HEK293T (cell line): Measurements from ENCODE around the gene STAB2.

Source experiments
- CTCF ChIA-PET: fragments of 350-600 bp; formaldehyde crosslinking; extraction: SDS; loops from one replicate; lab custom pipeline; 2021; ENCODE audit warnings: antibody characterized with exemption, inconsistent platforms; lab: Yijun Ruan, JAX
- POLR2A ChIA-PET: fragments of 350-600 bp; formaldehyde crosslinking; extraction: SDS; loops from one replicate; lab custom pipeline; 2020; ENCODE audit warnings: antibody characterized with exemption, inconsistent platforms; lab: Yijun Ruan, JAX
- DNase-seq: peaks from one replicate; pipeline ENCODE4 v3.0.0; 2012; ENCODE audit warnings: mixed read lengths; ENCODE audit errors: extremely low spot score
- ARNT ChIP-seq: fragments of 450-650 bp; IDR thresholded peaks from 2 replicates; pipeline ENCODE4 v1.6.1; 2017; ENCODE audit warnings: mild to moderate bottlenecking
- BHLHE40 ChIP-seq: fragments of 450-650 bp; IDR thresholded peaks from 2 replicates; pipeline ENCODE4 v1.6.1; 2016; ENCODE audit warnings: mild to moderate bottlenecking, moderate library complexity, borderline replicate concordance
- CTBP1 ChIP-seq: fragments of 450-650 bp; IDR thresholded peaks from 2 replicates; pipeline ENCODE4 v1.6.1; 2016; ENCODE audit warnings: borderline replicate concordance
- ELF4 ChIP-seq: fragments of 450-650 bp; IDR thresholded peaks from 2 replicates; pipeline ENCODE4 v1.6.1; 2017; ENCODE audit warnings: antibody characterized with exemption
- FOXA1 ChIP-seq: fragments of 450-650 bp; IDR thresholded peaks from 2 replicates; pipeline ENCODE4 v1.6.1; 2016; ENCODE audit warnings: mild to moderate bottlenecking
- FOXK2 ChIP-seq: fragments of 450-650 bp; IDR thresholded peaks from 2 replicates; pipeline ENCODE4 v1.6.1; 2016; ENCODE audit warnings: mild to moderate bottlenecking
- FOXM1 ChIP-seq: fragments of 450-650 bp; IDR thresholded peaks from 2 replicates; pipeline ENCODE4 v1.6.1; 2017; ENCODE audit warnings: mild to moderate bottlenecking, borderline replicate concordance
- HDGF ChIP-seq: fragments of 450-650 bp; IDR thresholded peaks from 2 replicates; pipeline ENCODE4 v1.6.1; 2017; ENCODE audit warnings: antibody characterized with exemption, borderline replicate concordance
- L3MBTL2 ChIP-seq: fragments of 450-650 bp; conservative IDR thresholded peaks from 2 replicates; pipeline ENCODE4 v1.6.1; 2016; ENCODE audit warnings: mild to moderate bottlenecking
- LEF1 ChIP-seq: fragments of 450-650 bp; IDR thresholded peaks from 2 replicates; pipeline ENCODE4 v1.6.1; 2017; ENCODE audit warnings: mild to moderate bottlenecking, borderline replicate concordance
- NFRKB ChIP-seq: fragments of 450-650 bp; IDR thresholded peaks from 2 replicates; pipeline ENCODE4 v1.6.1; 2016; ENCODE audit warnings: mild to moderate bottlenecking, moderate library complexity
- SP1 ChIP-seq: fragments of 450-650 bp; IDR thresholded peaks from 2 replicates; pipeline ENCODE4 v1.6.1; 2017
- SUZ12 ChIP-seq: fragments of 450-650 bp; IDR thresholded peaks from 2 replicates; pipeline ENCODE4 v1.6.1; 2016; ENCODE audit warnings: mild to moderate bottlenecking
- TARDBP ChIP-seq: fragments of 450-650 bp; IDR thresholded peaks from 2 replicates; pipeline ENCODE4 v1.6.1; 2016
- ZNF384 ChIP-seq: fragments of 450-650 bp; IDR thresholded peaks from 2 replicates; pipeline ENCODE4 v1.6.1; 2016
- TF ChIP-seq, protein P1 (sequence below): fragments of 450-650 bp; IDR thresholded peaks from 2 replicates; pipeline ENCODE4 v1.6.1; 2016

Gene STAB2

DNA sequence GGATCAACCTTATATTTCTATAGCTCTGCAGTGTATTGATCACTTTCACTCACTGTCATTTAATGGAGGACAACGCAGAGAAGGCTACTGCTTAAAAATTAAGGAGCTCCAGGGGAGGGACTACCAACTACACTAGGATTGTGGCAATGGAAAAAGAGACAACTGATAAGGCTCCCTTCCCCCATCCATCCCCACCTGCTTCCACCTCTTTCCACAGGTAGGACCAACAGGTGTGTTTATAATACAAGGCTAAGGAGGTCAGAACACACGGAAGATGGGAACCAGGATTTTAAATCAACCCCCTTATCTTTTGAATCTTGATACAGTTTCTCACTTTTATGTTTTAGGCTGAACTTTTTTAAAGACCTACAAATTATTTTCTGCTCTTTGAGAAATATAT is 90.8 kb downstream of the STAB2 start:
- TF ChIP-seq ZNF384 (no peak), LEF1 (no peak), HDGF (no peak), ARNT (no peak), CTBP1 (no peak), SP1 (no peak), BHLHE40 (no peak), ELF4 (no peak), L3MBTL2 (no peak), TARDBP (no peak), FOXK2 (no peak), FOXA1 (no peak)
- DNase-seq, result no peak
- POLR2A ChIA-PET, result no interaction called here
- CTCF ChIA-PET, result interaction anchor here (0.5 kb wide), 1 partner anchor 103 kb away, joined by 3 read pairs; no protein-coding TSS in a partner anchor

DNA sequence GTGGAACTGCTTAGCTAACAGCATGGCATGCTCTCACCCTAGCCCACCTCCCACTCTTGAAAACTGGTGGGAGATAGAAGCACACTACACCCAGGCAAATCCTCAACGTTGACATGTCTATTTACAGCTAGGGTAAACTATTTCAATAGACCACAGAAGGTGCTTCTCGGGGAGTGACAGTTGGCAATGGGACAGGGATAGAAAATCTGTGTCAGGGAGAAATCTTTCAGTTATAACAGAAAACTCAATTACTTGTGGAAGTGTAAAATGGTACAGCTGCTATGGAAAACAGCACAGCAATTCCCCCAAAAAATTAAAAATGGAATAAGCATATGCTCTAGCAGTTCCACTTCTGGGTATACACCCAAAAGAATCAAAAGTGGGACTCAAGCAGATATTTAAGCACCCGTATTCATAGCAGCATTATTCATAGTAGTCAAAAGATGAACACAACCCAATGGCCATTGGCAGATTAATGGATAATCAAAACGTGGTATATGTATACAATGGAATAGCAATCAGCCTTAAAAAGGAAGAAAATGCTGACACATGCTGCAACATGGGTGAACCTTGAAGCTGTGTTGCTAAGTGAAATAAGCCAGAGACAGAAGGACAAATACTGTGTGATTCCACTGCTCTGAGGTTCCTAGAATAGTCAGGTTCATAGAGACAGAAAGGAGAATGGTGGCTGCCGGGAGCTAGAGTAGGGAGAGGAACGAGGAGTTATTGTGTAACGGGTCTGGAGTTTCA is 92.5 kb downstream of the STAB2 start:
- CTCF ChIA-PET, result interaction anchor here (0.8 kb wide), 1 partner anchor 39 kb away, joined by 3 read pairs; no protein-coding TSS in a partner anchor
- DNase-seq, result no peak
- TF ChIP-seq HDGF (no peak), ARNT (no peak)
- POLR2A ChIA-PET, result no interaction called here

DNA sequence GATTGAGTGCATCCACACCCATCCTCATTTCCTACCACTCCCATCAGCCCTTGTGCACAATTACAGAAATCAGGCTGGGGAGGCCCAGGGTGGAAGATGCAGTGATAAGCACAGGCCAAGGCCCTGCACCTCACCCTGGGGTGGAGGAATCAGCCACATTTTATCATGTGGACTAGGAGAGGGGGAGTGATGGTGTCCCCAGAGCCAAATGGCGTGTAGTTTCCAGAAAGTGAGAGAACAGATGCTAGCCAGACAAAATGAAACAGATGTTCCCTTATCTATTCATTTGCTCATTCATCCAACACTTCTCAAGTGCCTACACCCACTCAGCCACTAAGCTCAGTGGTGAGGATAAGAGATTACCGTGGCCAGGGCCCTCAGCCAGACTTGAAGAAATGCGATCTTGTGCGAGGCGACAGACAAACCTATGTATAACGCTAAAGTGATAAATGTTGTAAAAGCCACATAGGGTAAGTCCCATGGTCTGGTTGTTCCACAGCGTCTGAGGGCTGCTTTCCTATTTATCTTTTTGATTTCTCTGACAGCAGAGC is 93.6 kb downstream of the STAB2 start:
- CTCF ChIA-PET, result interaction anchor here (0.6 kb wide), 1 partner anchor 70 kb away, joined by 4 read pairs; no protein-coding TSS in a partner anchor
- no peak for TF ChIP-seq SP1
- no peak for TF ChIP-seq LEF1
- TF ChIP-seq ARNT, result no peak
- no peak for TF ChIP-seq L3MBTL2
- TF ChIP-seq FOXK2, result no peak
- no peak for TF ChIP-seq SUZ12
- no peak for TF ChIP-seq ZNF384
- no peak for TF ChIP-seq CTBP1
- no peak for TF ChIP-seq HDGF
- TF ChIP-seq NFRKB, result no peak
- no peak for TF ChIP-seq FOXA1
- TF ChIP-seq BHLHE40, result no peak
- no peak for TF ChIP-seq TARDBP
- TF ChIP-seq ELF4, result no peak
- no peak for DNase-seq
- POLR2A ChIA-PET, result no interaction called here

DNA sequence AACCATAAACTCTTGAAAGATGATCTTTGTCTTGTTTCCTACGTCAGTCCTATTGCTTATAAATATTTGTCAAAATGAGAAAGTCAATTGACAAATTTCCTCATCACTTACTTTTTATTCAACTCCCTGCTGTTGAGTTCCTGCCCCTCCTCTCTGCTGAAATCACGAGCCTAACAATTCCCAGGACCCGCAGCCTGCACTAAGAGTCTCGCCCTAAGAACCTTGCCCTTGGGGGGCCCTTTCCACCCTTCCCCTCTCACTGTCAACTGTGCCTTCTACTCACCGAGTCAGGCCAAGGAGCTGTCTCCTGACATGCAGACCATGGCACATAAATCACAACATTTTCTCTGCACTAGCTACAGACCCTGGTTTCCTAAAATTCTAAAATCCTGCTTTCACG is 99.0 kb downstream of the STAB2 start:
- TF ChIP-seq ELF4 (no peak), L3MBTL2 (no peak), HDGF (no peak), FOXK2 (no peak), ZNF384 (no peak), FOXA1 (no peak), SP1 (no peak)
- TF ChIP-seq, protein P1, sequence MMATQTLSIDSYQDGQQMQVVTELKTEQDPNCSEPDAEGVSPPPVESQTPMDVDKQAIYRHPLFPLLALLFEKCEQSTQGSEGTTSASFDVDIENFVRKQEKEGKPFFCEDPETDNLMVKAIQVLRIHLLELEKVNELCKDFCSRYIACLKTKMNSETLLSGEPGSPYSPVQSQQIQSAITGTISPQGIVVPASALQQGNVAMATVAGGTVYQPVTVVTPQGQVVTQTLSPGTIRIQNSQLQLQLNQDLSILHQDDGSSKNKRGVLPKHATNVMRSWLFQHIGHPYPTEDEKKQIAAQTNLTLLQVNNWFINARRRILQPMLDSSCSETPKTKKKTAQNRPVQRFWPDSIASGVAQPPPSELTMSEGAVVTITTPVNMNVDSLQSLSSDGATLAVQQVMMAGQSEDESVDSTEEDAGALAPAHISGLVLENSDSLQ, result no peak
- CTCF ChIA-PET, result no interaction called here
- POLR2A ChIA-PET, result no interaction called here
- no peak for DNase-seq

DNA sequence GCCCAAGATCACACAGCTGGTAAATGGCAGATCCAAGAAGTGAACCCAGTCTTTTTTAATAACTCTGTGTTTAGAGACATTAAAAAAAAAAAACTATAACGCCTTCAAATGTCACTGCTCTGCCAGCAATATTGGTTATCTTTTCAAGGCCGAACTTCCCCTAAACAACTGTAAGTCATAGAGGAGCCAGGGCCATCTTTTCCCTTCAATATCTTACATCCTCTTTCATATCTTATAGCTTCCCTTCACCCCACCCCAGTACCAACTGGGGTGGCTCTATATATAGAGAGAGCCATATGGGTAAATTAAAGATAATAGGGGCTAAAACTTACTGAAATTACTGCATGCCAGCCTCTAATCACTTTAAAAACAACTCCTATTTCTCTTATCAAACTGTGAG is 100.2 kb downstream of the STAB2 start:
- ChIA-PET CTCF (no interaction called here), POLR2A (no interaction called here)
- no peak for TF ChIP-seq FOXA1
- TF ChIP-seq ZNF384, result no peak
- no peak for TF ChIP-seq TARDBP
- no peak for TF ChIP-seq FOXK2
- no peak for TF ChIP-seq NFRKB
- TF ChIP-seq HDGF, result no peak
- DNase-seq, result no peak

DNA sequence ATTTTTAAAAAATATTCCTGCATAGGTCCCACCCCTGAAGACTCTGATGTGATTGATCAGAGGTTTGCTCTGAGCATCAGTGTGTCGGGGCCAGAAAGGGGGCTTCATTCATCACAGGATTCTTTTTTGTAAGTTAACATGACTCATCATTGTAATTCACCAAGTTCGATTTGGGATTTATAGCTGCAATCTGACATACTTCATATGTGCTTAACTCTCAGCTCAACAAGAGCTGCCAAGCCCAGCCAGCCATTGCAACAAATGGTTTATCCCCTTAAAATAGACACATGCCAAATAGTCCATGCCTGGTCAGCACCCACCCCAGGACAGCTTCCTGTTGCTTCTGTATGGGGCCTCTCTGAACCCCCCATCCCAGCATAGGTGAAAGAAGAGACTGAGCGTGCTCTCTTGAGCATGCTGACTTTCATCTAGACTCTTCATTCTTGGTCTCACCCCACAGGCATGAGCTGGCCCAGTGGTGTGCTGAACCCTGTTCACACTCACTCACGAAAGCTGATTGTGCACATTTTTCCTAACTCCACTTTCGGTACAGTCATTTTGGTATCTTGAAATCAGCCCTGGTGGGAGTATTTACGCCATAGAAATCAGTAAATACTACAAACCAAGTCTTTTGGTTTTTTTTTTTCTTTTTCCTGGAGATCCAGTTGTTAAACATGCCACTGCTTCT is 101.4 kb downstream of the STAB2 start:
- DNase-seq, result no peak
- ChIA-PET POLR2A (no interaction called here), CTCF (no interaction called here)
- no peak for TF ChIP-seq FOXM1
- TF ChIP-seq ELF4, result no peak
- TF ChIP-seq, protein P1, result no peak
- TF ChIP-seq BHLHE40, result no peak
- no peak for TF ChIP-seq TARDBP
- no peak for TF ChIP-seq ARNT
- TF ChIP-seq SP1, result no peak
- no peak for TF ChIP-seq FOXA1
- no peak for TF ChIP-seq HDGF
- TF ChIP-seq LEF1, result no peak
- no peak for TF ChIP-seq L3MBTL2
- TF ChIP-seq ZNF384, result no peak
- no peak for TF ChIP-seq FOXK2

DNA sequence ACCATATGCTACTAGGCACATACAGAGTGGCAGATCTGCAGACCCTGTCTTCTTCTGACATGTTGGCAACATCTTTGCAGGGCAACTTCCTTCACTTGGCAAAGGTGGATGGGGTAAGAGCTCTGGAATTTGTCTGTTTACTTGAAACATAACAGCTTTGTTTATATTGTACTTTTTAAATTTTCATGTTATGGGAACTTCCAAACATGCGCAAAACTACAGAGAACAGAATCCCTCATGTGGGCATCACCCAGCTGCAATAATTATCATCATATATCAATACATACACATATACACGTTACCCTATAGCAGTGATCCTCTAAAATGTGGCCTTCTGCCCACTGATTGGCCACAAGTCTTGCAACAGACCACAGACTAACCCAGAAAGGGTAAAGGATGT is 103.4 kb downstream of the STAB2 start:
- ChIA-PET CTCF (interaction anchor here (1.5 kb wide), 1 partner anchor 29 kb away, joined by 4 read pairs; no protein-coding TSS in a partner anchor), POLR2A (no interaction called here)
- TF ChIP-seq HDGF (no peak), LEF1 (no peak), CTBP1 (no peak), BHLHE40 (no peak), SUZ12 (no peak), TARDBP (no peak), SP1 (no peak), L3MBTL2 (no peak), ZNF384 (no peak), FOXM1 (no peak), NFRKB (no peak), ARNT (no peak), ELF4 (no peak), FOXK2 (no peak)
- no peak for DNase-seq
